Measurements from ENCODE around the gene CLGN.

Gene CLGN

DNA sequence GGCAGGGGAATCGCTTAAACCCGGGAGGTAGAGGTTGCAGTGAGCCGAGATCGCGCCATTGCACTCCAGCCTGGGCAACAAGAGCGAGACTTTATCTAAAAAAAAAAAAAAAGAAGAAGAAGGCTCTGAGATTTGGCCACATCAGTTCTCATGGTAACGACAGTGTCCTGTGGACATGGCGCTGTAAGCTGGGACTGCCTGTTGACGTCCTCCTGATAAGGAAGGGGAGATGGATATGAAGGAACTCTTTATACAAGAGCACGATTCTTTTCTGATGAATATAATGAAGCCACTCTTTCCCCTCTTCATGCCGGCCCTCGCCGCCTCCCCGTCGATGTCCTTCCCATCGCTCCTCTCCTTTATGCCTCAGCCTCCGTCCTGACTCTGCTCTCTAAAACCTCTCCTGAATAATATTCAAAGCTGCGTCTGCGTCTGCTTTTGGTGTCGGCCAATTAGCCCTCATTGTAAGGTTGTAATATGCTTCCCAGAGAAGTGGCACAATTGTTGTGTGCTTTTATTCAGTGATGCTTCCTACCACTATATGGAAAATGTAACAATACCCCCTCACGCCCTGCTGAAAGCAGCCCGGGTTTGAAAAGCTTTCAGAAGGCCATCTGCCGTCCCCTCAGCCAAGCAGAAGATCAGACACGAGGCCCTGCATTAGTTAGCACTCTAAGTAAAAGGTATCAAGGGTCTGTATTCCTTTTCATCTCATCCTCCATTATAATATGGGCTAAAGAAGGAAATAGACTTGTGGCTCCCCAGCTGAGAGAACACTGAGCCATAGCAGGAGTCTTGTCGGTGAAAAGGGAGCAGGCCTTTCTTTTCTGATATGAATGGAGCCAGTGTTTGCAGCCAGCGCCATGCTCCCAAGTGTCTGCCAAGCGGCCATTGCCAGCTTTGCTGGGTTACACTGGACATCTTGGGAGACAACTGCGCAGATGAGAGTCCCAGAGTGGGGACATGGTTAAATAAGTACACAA is 76.1 kb downstream of the CLGN start:
- Mint-ChIP-seq H3K27me3 (ENCODE audit: low read depth) (peaks cover 6% of the 10 kb centered on the region), H3K27ac (no peak overlapping the region), H3K36me3 (ENCODE audit: low read depth) (no peaks in the 10 kb centered on the region), H3K4me3 (no peak overlapping the region), H3K4me1 (no peaks in the 10 kb centered on the region), H3K9me3 (no peaks in the 10 kb centered on the region)
- TF ChIP-seq, protein P1, sequence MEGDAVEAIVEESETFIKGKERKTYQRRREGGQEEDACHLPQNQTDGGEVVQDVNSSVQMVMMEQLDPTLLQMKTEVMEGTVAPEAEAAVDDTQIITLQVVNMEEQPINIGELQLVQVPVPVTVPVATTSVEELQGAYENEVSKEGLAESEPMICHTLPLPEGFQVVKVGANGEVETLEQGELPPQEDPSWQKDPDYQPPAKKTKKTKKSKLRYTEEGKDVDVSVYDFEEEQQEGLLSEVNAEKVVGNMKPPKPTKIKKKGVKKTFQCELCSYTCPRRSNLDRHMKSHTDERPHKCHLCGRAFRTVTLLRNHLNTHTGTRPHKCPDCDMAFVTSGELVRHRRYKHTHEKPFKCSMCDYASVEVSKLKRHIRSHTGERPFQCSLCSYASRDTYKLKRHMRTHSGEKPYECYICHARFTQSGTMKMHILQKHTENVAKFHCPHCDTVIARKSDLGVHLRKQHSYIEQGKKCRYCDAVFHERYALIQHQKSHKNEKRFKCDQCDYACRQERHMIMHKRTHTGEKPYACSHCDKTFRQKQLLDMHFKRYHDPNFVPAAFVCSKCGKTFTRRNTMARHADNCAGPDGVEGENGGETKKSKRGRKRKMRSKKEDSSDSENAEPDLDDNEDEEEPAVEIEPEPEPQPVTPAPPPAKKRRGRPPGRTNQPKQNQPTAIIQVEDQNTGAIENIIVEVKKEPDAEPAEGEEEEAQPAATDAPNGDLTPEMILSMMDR (IDR thresholded peaks at IDR 0.05; ENCODE audit: unreplicated experiment in 3 of 3), result no peak

DNA sequence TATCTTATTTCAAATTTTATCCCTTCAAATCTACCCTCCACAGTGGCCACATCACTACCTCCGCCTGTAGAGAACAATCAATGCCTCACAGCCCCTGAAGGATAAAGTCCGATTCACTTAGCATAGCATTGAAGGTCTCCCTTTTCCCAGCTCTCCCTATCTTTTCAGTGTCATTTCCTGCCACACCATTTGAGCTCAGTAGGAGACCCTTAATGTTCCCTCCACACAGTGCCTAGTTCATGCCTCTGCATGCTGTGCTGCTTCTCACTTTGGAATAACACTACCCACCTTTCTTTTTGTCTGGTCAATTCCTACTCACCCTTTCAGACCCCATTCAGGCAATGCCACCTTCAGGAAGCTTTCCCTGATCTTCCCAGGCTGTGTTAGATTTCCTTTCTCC is 77.6 kb downstream of the CLGN start:
- TF ChIP-seq, protein P1 (IDR thresholded peaks at IDR 0.05; ENCODE audit: unreplicated experiment in 3 of 3), result no peak
- H3K4me1 Mint-ChIP-seq, result no peaks in the 10 kb centered on the region
- no peaks in the 10 kb centered on the region for H3K9me3 Mint-ChIP-seq
- no peaks in the 10 kb centered on the region for H3K36me3 Mint-ChIP-seq (ENCODE audit: low read depth)
- no peak overlapping the region for H3K27ac Mint-ChIP-seq
- H3K4me3 Mint-ChIP-seq, result no peak overlapping the region
- peaks cover 6% of the 10 kb centered on the region for H3K27me3 Mint-ChIP-seq (ENCODE audit: low read depth)

DNA sequence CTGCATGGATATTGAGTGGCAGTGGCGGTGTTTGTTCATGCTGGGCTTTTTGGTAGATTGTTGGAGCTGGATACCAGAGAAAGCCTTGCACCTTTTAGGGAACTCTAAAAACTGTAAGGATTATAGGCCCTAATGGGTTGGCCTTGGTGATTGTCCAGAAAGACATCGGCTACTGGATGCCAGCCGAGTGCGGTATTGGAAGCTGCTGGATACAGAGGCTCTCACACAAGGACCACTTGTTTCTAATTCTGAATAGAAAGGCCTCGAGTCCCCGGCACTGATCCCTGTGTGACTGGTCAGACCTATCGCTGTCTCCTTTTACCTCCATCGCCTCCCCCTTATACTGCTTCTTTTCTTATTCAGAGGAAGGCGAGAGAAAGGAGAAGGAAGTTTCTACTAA is 81.3 kb downstream of the CLGN start:
- TF ChIP-seq, protein P1 (IDR thresholded peaks at IDR 0.05; ENCODE audit: unreplicated experiment in 3 of 3), result no peak
- H3K4me3 Mint-ChIP-seq, result no peak overlapping the region
- peaks cover 5% of the 10 kb centered on the region for H3K4me1 Mint-ChIP-seq
- H3K27ac Mint-ChIP-seq, result no peak overlapping the region
- peaks cover 3% of the 10 kb centered on the region for H3K9me3 Mint-ChIP-seq
- no peaks in the 10 kb centered on the region for H3K27me3 Mint-ChIP-seq (ENCODE audit: low read depth)
- no peaks in the 10 kb centered on the region for H3K36me3 Mint-ChIP-seq (ENCODE audit: low read depth)

DNA sequence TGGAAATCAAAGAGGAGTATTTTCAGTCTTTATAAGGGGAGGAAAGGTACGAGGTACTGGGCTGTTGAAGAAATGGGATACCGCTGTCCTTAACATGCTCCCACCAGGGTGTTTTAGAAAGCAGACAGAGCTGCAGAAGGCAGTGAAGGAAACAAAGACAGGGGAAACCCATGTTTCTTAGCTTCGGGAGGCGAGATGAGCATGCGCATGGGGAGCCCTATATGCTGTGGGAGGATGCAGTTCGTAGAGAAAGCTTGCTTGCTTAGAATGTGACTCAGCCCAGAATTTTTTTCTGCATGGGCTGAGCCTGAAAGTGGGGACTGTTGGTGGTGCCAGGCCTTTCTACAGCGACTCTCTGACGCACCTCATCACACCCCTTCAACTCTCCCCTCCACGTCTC is 82.8 kb downstream of the CLGN start:
- TF ChIP-seq, protein P1 (IDR thresholded peaks at IDR 0.05; ENCODE audit: unreplicated experiment in 3 of 3), result no peak
- peaks cover 3% of the 10 kb centered on the region for H3K9me3 Mint-ChIP-seq
- H3K27ac Mint-ChIP-seq, result peak overlapping the region; percentile 16 to 71 (median 50)
- no peaks in the 10 kb centered on the region for H3K36me3 Mint-ChIP-seq (ENCODE audit: low read depth)
- no peaks in the 10 kb centered on the region for H3K27me3 Mint-ChIP-seq (ENCODE audit: low read depth)
- H3K4me3 Mint-ChIP-seq, result peak overlapping the region; percentile 1 to 26 (median 20)
- H3K4me1 Mint-ChIP-seq, result peaks cover 5% of the 10 kb centered on the region

DNA sequence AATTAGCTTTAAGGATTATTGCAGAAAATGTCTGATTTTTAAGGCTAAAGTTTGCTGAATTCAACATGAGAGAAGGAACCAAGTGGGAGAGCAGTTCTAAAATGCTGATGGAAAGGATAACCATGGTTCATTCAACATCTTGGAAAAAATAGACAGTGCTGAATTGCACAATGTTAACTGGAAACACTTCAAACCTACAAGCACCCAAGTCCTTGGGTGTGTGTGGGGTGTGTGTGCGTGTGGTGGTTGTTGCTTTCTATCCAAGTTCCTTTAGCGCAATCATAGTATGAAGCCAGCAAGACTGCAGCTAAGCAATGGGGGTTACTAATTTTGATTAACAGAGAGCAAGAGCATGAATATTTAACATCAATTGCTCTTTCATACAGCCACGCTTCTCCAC is 83.3 kb downstream of the CLGN start:
- H3K27ac Mint-ChIP-seq, result peak overlapping the region in 2 of 3 experiments; percentile 16 to 71
- H3K27me3 Mint-ChIP-seq (ENCODE audit: low read depth), result no peaks in the 10 kb centered on the region
- TF ChIP-seq, protein P1 (IDR thresholded peaks at IDR 0.05; ENCODE audit: unreplicated experiment in 3 of 3), result no peak
- peaks cover 3% of the 10 kb centered on the region for H3K9me3 Mint-ChIP-seq
- peaks cover 5% of the 10 kb centered on the region for H3K4me1 Mint-ChIP-seq
- no peaks in the 10 kb centered on the region for H3K36me3 Mint-ChIP-seq (ENCODE audit: low read depth)
- H3K4me3 Mint-ChIP-seq, result peak overlapping the region; percentile 1 to 26 (median 20)
